Skin of body (tissue), 2 donors: ENCODE results near the gene NOPCHAP1. TPM values are rescaled to one million over a fixed set of nuclear protein-coding genes. Genes with fewer than 3 reads are reported as not detected.

Source experiments
- DNase-seq: peaks from one replicate; lab custom pipeline; 2025; lab: John Stamatoyannopoulos, UW
- total RNA-seq: library from RNA; depleted of rRNA; stranded (reverse); fragments of >200 nt; gene quantifications from one replicate; pipeline ENCODE4 v1.2.3, GENCODE V29; 2014

NOPCHAP1 gene
- total RNA-seq, 1 donor from 2014 or later = 9.9 TPM

DNA sequence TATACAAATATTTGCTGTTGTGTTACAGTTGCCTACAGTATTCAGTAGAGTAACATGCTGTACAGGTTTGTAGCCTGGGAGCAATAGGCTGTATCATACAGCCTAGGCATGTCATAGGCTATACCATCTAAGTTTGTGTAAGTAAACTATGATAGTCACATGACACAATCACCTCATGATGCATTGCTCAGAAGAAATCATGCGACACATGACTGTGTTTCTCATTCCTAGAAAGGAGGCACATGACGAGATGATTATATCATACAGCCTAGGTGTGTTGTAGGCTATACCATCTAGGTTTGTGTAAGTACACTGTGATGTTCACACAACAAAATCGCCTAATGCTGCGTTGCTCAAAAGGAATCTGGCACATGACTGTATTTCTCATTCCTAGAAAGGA is 31.9 kb downstream of the NOPCHAP1 start:
- DNase-seq = no peak

DNA sequence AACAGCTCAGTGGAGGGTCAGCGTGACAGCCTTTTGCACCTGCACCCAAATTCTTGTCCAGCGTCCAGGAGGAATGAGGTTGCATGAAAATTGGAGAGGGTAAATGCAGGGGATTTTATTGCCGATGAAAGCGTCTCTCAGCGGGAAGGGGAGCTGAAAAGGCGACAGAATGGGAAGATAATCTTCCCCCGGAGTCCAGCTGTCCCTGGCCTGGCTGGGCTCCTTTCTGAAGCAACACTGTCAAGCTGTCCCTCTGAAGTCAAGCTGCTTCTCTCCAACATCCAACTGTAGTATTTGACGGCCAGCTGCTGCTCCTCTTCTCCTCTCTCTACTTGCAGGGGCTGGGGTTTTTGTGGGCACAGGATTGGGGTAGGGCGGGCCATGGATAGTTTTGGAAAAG is 32.7 kb downstream of the NOPCHAP1 start:
- DNase-seq = no peak

DNA sequence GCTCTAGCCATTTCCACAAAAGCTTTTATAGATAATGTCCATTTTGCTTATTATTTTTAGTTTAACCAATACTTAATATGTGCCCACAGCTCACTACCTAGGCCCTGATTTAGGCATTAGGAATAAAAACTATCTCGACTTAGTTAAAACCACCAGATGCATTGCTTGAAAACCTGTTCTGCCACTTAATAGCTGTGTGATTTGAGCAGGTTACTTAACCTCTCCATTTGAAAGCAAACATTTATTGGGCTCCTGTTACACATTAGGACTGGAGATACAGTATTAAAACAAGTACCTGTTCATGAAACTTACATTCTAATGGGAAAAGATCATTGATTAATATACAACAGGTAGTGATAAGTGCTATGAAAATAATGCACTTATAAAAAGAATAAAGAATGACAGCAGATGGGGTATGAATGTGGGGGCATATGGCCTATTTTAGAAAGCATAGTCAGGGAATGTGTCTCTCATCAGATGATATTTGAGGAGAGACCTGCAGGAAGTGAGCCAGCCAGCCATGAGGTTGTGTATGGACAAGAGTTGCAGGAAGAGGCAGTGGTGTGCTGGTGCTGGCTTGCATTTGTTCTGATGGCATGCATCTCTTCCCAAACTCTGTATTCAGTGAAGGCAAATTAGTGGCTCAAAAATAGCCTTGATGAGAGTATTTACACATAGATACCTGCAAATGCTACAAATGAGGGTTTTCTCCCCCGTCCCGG is 34.3 kb downstream of the NOPCHAP1 start:
- no peak for DNase-seq

DNA sequence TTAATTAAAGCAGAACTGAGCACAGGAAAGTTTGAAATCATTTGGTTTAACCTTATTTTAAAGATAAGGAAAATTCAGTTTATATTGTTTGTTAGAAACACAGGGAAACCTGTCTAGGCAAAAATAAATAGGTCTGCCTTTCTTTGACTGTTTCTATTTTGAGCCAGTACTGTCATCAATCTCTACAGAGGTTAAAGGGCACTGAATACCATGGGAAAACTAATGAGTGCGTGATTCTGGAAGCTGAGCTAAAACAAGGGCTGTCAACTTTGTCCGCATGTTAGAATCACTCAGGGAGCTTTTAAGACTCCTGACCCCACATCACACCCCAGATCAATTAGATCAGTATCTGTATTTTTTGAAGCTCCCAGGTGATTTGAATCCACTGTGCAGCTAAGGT is 38.8 kb downstream of the NOPCHAP1 start:
- no peak for DNase-seq

DNA sequence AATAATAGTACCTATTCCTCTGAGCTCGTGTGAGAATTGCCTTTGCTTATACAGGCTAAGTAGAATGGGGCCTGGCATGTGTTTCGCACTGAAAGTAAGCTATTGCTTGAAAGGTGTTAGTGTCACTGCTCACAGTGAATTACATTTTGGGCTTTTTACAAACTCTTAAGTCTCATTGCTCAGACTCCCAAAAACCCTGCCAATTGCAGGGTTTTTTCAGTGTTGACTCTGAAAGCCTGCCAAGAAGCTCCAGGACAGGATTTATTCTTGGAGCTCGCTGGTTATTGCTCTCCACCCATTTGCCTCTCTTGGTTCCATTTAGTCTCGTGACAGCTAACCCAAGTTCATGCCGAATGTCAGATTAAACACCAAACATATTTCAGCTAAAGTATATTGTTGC is 39.8 kb downstream of the NOPCHAP1 start:
- peak; percentile 39 for DNase-seq

DNA sequence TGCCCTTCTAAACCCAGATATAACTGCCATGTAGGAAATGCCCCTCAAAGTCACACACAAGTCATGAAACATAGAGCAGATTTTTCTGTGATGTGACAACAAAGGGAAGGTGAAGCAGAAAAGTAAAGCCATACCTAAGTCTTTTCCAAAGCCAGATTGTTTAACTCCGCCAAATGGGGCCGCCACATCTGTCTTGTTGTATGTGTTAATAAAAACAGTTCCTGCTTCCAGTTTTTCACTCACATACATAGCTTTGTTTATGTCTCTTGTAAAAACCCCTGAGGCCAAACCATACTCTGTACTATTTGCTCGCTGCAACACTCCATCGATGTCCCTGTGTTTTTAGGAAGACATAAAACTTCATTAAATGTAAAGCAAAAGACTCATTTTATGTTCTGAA is 40.3 kb downstream of the NOPCHAP1 start:
- DNase-seq = no peak

DNA sequence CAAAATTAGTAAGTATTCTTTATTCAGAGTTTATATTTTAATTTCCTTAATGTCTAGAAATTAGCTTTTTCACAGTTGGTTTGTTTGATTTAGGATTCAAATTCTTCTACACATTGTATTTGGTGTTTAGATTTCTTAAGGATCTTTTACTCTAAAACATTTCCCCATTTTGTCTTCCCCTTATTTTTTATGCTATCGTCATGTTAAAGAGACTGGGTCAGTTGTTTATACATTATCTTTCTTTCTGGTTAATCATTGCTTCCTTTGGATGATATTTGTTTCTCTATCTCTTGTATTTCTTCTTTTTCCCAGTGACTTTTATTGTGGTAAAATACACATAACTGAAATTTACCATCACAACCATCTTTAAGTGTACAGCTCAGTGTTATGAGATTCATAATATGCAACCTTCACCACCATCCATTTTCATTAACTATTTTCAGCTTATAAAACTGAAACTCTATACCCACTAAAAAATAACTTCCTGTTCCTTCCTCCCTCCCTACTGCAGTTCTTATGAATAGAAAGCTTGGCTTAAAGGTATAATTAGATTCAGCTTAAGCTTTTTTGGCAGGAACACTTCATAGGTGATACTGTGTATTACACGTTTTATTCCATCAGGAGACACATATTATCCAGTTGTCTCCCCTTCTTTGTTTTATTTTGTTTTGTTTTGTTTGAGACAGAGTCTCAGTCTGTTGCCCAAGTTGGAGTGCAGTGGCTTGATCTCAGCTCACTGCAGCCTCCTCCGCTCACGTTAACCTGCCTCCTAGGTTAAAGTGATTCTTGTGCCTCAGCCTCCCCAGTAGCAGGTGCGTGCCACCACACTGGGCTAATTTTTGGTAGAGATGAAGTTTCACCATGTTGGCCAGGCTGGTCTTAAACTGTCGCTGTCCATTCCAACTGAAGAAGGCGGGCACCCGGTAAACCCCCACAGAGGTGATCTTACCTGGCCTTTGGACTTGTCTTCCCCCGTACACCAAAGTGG is 45.0 kb downstream of the NOPCHAP1 start:
- no peak for DNase-seq

DNA sequence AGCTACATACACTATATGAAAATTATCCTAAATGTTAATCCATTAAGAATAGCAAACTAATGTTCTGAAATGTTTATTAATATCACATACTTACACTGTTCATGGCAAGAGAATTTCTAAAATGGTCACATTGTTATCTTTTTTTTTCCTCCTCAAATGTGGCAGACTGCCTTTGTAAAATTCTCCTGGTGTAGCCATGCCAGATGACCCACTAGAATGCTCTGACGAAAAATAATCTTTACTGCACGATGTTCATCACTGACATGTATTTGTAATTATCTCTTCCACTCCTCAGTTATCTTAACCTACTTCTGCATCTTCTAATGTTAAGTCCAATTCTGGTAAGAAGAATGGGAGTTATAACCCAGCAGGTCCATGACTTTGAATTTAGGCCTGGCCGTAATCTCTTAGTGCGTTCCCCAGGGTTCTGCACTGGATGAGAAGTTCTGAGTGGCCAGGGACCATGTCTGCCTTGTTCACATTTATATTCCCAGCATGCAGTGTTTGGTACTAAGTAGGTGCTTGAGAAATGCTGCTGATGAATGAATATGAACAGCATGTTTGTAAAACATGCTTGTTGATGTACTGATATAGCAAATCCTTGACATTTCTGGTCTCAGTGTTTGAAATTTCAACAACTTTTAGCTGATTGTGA is 46.7 kb downstream of the NOPCHAP1 start:
- no peak for DNase-seq

DNA sequence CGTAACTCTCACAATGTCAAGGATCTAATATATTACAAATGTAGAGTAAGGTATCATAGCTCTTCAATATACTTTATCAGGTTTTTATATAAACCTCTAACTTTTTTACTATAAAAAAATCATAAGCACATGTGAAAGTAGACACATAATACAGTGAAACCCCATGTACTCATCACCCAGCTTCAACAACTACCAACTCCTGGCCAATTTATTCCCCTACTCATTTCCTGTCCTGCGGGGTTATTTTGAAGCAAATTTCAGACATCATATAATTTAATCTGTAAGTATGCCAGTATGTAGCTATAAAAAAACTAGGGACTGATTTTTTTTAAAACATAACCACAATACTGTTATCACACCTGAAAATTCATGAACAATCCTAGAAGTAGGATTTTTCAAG is 47.7 kb downstream of the NOPCHAP1 start:
- no peak for DNase-seq

Other genes with a start within 250 kb of the NOPCHAP1 start
- gene SLC41A2, start 28.0 kb upstream of the NOPCHAP1 start, total RNA-seq = 17.2 TPM
- 21.9 TPM for gene ALDH1L2, start 98.1 kb downstream of the NOPCHAP1 start, total RNA-seq
- gene WASHC4, start 121.4 kb downstream of the NOPCHAP1 start, total RNA-seq = 97.0 TPM
- gene APPL2, start 249.9 kb downstream of the NOPCHAP1 start, total RNA-seq = 71.7 TPM